Measurements from ENCODE around the gene TNS1.

TNS1 gene

DNA sequence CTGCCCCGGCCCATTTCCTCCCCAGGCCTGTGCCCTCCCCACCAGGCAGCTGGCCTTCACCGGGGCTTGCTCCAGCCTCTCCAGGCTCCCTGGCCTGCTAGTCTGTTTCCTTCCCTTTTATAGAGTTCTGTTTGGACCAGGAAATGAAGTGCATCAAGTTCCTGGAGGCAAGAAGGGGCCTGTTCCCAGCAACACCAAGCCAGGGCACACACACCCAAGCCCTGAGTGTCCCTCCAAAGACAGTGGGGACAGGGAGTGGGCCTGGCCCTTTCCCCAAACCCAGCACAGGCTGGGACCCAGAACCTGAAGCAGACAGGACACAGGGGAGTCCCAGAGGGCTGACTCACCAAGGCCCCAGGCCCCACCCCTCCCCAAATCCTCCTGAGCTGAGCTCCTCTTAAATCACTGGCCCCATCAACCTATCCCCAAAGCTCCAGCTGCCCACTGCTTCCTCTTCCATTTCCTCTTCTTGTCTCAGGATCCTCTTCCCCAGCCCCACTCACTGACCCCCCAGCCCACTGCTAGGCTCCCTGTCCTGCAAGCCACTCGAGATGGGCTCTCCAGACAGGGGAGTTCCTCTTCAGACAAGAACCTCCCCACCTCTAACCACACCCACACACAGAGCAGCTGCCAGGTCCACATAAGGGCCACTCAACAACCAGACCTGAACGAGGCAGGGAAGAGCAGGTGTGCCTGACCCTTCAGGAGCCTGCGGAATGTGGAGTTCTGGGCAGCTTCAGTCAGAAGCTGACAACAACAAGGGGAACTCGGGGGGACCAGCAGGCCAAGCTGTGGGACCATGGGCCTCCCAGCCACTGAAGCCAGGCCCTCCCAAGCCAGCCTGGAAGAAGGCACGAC lies 74.2 kb downstream of the TNS1 start:
- H3K4me1 Mint-ChIP-seq (ENCODE audit: low read depth in 2 of 2): peaks cover 0 to 4% of the 10 kb centered on the region in 2 donors
- no peak overlapping the region for H3K4me3 Mint-ChIP-seq
- H3K36me3 Mint-ChIP-seq (ENCODE audit: insufficient read depth): no peaks in the 10 kb centered on the region
- no peak overlapping the region for H3K27ac Mint-ChIP-seq
- ATAC-seq (replicated peaks) (no peak), DNase-seq (no peak)
- no peaks in the 10 kb centered on the region for H3K9me3 Mint-ChIP-seq
- H3K27me3 Mint-ChIP-seq: peaks cover 34 to 36% of the 10 kb centered on the region in 2 donors

DNA sequence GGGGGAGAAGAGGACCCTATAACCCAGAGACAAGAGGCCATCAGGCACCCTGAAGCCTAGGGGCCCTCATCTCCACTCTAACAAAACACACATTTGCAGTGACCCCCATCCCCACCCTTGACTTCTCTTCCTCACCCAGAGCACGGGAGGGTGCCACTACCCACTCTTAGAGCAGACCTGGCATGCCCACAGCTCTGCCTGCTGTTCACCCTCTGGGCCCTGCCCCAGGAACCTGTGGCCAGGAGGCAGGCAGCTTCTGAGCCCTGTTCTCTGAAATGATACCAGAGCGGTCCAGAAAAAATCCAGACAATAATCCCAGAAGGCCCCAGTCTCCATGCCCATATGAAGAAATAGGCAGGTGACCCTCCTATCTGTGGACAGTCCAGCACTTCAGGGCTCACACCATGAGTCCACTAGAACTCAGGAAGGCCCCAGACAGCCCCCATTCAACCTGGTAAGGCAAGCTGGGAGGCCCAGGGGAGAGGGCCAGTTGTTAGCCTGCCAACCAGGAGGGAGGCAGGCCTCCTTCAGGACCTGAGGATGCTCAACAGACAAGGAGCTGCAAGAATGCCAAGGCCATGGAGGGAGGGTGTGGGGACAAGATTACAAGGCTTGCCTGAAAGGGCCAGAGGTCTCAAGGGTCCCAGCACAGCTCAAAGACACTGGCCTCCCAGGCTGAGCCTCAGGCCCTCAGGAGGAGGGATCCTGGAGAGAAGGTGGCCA lies 75.0 kb downstream of the TNS1 start:
- Mint-ChIP-seq H3K27ac (no peak overlapping the region), H3K4me3 (no peak overlapping the region), H3K27me3 (peaks cover 26 to 29% of the 10 kb centered on the region in 2 donors), H3K36me3 (ENCODE audit: insufficient read depth) (no peaks in the 10 kb centered on the region), H3K9me3 (no peaks in the 10 kb centered on the region), H3K4me1 (ENCODE audit: low read depth in 2 of 2) (peaks cover 0 to 4% of the 10 kb centered on the region in 2 donors)
- no peak for DNase-seq
- no peak for ATAC-seq (replicated peaks)

DNA sequence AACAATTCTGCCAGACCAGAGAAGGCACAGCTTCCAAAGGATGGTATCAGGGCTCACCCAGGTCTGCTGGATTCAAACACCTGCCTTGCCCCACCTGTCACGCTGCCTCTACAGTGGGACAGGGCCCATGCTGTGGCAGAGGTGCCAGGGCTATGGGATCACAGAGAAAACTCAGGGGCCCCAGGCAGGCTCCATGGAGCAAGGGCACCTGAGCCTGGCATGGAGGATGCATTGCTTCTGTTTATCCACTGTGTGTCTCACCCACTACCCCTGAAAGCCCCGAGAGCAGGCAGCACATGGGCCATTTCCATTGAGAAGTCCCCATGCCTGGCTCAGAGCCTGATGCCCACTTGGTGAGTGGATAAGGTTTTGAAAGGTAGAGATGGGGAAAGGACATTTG lies 76.0 kb downstream of the TNS1 start:
- Mint-ChIP-seq H3K4me3 (no peak overlapping the region), H3K27ac (no peak overlapping the region), H3K4me1 (ENCODE audit: low read depth in 2 of 2) (peaks cover 0 to 4% of the 10 kb centered on the region in 2 donors), H3K9me3 (no peaks in the 10 kb centered on the region), H3K27me3 (peaks cover 24 to 29% of the 10 kb centered on the region in 2 donors), H3K36me3 (ENCODE audit: insufficient read depth) (no peaks in the 10 kb centered on the region)
- DNase-seq (no peak), ATAC-seq (replicated peaks) (no peak)

DNA sequence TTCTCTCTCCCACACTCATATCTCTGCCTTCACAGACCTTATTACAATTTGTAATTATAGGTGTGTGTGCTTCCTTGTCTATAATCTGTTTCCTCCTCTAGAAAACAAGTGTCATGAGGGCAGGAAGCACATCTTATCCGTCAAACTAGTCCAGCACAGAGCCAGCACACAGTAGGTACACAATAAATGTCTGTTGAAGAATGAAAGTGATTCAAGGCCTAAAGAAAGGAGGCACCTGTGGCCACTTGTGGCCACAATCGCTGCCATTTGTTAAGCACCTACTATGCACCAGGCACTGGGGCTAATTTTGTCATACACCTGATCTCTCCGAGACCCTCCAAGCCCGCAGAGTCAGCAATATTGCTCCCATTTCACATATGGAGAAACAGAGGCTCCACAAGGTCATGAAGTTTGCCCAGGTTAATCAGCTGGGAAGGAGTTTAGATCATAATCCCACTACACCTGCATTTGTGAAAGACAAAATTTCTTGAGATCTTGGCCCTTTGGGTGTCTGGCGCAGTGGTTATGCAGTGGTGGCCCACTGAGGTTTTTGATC lies 78.4 kb downstream of the TNS1 start:
- ATAC-seq (replicated peaks) (no peak), DNase-seq (no peak)
- Mint-ChIP-seq H3K27ac (no peak overlapping the region), H3K4me3 (no peak overlapping the region), H3K36me3 (ENCODE audit: insufficient read depth) (no peaks in the 10 kb centered on the region), H3K27me3 (peaks cover 17 to 22% of the 10 kb centered on the region in 2 donors), H3K4me1 (ENCODE audit: low read depth in 2 of 2) (no peaks in the 10 kb centered on the region), H3K9me3 (no peaks in the 10 kb centered on the region)

DNA sequence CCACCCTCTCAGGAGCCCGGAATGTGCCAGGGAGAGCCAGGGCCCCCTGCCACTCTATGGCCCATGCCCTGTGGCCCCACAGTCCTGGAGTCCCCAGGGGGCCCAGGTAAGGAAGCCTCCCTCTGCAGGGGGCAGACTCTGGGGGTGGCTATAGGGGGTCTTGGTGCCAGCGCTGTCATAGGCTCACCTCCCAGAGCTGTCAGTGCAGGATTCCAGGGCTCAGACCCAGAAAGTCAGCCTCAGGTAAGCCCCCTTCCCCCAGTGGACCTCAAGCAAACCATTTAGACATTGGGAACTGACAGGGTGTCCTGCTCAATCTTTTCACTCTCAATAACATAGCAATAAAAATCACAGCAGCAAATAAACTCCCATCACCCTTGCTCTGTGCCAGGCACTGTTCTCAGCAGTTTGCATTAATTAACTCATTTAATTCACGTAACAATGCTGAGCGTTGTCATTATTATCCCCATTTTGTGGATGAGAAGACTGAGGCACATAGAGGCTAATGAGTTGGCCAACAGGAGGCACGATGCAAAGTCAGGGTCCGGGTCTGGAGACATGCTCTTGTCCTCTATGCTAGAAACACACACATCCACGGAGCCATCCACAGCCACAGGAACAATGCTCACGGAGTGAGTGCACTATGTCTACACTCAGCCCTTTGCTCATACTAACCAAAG lies 79.6 kb downstream of the TNS1 start:
- Mint-ChIP-seq H3K4me1 (ENCODE audit: low read depth in 2 of 2) (no peaks in the 10 kb centered on the region), H3K4me3 (no peak overlapping the region), H3K27me3 (peaks cover 19 to 26% of the 10 kb centered on the region in 2 donors), H3K36me3 (ENCODE audit: insufficient read depth) (no peaks in the 10 kb centered on the region), H3K9me3 (no peaks in the 10 kb centered on the region), H3K27ac (no peak overlapping the region)
- no peak for ATAC-seq (replicated peaks)
- no peak for DNase-seq

DNA sequence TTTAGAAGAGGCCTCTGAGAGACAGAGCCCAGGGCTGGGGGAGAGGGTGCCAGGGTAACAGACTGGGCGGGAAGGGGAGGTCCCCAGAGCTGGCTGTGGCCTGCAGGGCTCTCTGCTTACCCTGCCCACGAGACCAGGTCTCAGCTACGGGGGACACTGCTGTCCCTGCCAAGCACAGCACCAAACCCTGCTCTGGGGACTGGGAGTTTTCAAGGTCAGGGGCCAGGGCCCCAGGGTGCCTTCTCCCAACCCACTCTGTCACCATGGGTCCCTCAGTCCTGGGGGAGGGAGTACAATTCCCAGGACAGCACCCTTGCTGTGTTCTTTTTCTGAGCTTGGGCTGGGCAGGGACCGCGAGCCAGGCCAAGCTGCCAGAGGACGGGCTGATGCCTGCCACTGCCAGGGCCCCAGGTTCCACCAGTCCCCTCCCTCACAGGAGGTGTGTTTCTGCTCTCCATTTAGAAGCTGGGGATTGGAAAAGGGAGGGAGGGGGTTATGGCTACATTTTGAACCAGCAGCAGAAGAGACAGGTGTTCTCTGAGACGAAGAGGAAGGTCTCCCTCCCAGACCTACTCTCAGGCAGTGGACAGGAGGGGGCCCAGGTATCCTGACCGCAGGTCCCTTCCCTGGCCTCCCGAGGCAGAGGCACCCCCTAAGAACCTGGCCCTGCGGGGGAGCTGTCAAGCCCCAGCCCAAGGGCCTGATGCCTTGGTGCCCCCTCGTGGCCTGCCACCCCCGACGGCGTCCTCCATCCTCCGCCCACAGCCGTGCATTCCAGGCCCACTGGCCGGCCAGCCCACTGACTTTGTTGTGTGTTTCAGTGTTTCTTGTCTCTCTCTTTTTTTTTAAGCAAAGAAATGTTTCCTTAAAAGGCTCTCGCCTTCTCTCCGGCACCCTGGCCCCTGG lies 80.4 kb downstream of the TNS1 start:
- DNase-seq (no peak), ATAC-seq (replicated peaks) (no peak)
- Mint-ChIP-seq H3K9me3 (no peaks in the 10 kb centered on the region), H3K36me3 (ENCODE audit: insufficient read depth) (no peaks in the 10 kb centered on the region), H3K27me3 (peaks cover 26 to 34% of the 10 kb centered on the region in 2 donors), H3K4me3 (no peak overlapping the region), H3K4me1 (ENCODE audit: low read depth in 2 of 2) (peaks cover 0 to 2% of the 10 kb centered on the region in 2 donors), H3K27ac (no peak overlapping the region)

DNA sequence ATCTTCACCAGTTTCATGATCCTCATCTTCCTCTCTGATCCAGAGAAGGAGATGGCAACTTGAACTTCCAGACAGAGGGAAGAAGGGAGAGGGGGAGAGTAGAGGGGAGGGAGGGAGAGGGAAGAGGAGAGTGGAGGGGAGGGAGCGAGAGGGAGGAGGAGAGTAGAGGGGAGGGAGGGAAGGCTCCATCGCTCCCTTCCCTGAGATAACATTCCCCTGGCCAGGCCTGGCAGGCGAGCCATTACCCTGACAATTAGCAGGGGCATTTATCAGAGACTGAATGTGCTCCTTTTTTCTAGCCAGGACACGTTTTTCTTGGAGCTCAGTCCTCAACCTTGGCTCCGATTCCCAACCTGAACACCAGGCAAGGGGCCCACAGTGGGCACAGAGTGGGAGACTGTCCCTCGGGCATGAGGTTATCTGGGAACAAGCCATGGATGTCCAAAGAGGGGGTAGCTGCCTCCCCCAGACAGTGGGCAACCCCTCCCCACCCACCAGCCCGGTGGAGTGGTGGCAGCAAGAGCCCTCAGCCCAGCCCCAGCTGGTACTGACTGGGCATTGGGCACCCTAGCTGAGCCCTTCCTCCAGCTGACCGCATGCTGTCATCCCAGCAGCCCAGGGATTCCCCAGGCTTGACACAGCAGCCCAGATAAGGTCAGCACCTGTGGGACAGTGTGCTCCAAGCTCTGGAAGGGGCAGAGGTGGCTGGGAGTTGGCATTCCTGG lies 81.8 kb downstream of the TNS1 start:
- DNase-seq: no peak
- H3K4me3 Mint-ChIP-seq: no peak overlapping the region
- no peak overlapping the region for H3K27ac Mint-ChIP-seq
- peaks cover 3% of the 10 kb centered on the region for H3K36me3 Mint-ChIP-seq (ENCODE audit: insufficient read depth)
- H3K27me3 Mint-ChIP-seq: peaks cover 36 to 47% of the 10 kb centered on the region in 2 donors
- ATAC-seq (replicated peaks): no peak
- no peaks in the 10 kb centered on the region for H3K9me3 Mint-ChIP-seq
- peaks cover 0 to 2% of the 10 kb centered on the region in 2 donors for H3K4me1 Mint-ChIP-seq (ENCODE audit: low read depth in 2 of 2)

DNA sequence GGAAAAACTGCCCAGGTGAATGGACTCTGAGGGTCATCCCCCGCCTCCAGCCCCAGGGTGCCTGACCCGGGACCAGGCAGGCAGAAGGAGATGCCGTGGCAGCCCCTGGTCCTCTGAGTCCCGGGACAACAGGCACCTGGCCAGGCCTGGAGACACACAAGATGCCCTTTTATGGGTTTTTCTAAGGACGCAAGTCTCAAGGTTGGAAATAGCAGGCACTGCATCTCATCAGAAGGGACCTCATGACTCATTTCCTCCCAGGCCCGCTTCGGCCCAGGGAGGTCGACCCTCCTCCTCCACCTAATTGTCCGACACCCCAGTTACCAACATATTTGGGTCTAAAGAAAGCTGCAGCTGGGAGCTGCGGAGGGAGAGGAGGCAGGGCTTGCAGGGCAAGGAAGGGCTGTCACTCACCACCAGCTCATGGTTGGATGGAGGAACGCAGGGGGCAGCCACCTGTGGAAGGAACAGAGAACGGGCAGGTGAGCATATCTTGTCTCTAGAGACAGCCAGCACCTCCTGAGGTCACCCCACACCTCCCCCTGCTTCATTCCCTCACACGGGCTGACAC lies 82.9 kb downstream of the TNS1 start:
- no peak overlapping the region for H3K27ac Mint-ChIP-seq
- no peak overlapping the region for H3K4me3 Mint-ChIP-seq
- H3K4me1 Mint-ChIP-seq (ENCODE audit: low read depth in 2 of 2): peaks cover 0 to 2% of the 10 kb centered on the region in 2 donors
- H3K27me3 Mint-ChIP-seq: peaks cover 32 to 55% of the 10 kb centered on the region in 2 donors
- DNase-seq (no peak), ATAC-seq (replicated peaks) (no peak)
- peaks cover 3% of the 10 kb centered on the region for H3K36me3 Mint-ChIP-seq (ENCODE audit: insufficient read depth)
- no peaks in the 10 kb centered on the region for H3K9me3 Mint-ChIP-seq

DNA sequence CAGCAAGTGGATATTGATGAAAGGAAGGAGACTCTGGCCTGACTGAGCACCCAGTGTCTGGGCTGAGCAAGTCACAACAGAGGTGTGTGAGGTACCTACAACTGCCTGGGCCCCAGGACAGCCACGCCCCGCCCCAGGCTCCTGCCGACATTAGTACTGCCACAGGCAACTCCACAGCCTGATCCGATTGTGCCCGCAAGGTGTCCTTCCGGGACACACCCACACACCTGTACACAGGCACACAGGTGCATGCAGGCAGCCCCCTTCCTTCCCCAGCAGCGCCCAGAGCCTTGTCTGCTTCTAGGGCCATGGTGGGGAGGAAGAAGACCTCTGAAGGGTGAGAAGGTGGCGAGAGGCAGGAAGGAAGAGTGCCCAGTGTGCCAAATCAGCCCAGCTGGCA lies 83.6 kb downstream of the TNS1 start:
- no peak for DNase-seq
- peaks cover 0 to 2% of the 10 kb centered on the region in 2 donors for H3K4me1 Mint-ChIP-seq (ENCODE audit: low read depth in 2 of 2)
- H3K36me3 Mint-ChIP-seq (ENCODE audit: insufficient read depth): peaks cover 3% of the 10 kb centered on the region
- peaks cover 31 to 61% of the 10 kb centered on the region in 2 donors for H3K27me3 Mint-ChIP-seq
- no peak for ATAC-seq (replicated peaks)
- H3K4me3 Mint-ChIP-seq: no peak overlapping the region
- no peak overlapping the region for H3K27ac Mint-ChIP-seq
- no peaks in the 10 kb centered on the region for H3K9me3 Mint-ChIP-seq

DNA sequence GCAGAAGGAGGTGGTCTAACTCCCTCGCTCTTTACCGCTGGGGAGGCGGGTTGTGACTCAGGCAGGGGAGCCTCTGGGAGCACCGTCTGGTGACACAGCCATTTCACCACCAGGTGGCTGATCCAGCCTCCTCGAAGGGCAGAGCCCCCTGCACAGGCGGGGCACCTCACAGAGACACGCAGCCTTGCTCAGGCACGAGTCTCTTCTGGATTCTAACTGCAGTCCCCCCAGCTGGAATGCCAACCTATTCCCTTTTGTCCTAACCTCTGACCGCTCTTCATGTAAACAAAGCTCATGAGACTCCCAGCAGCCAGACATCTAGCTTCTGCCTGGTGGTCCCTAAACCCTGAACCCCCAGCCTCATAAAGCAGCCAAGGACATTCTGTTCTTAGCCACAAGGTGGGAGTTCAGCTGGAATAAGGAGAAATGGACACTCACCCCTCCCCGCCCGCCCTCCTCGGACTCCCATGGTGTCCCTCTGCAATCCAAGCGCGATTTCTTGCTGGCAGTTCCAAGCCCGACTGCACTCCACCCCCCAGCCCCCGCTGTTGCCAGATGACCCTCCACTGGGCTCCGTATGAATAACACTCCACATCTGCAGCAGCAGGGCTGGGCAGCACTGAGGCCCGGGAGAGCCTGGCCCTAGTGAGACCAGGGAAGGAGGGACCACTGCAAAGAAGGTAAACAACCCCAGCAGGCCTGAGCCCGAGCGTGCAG lies 84.3 kb downstream of the TNS1 start:
- peaks cover 35 to 69% of the 10 kb centered on the region in 2 donors for H3K27me3 Mint-ChIP-seq
- peaks cover 3% of the 10 kb centered on the region for H3K36me3 Mint-ChIP-seq (ENCODE audit: insufficient read depth)
- H3K9me3 Mint-ChIP-seq: no peaks in the 10 kb centered on the region
- H3K4me3 Mint-ChIP-seq: no peak overlapping the region
- H3K27ac Mint-ChIP-seq: no peak overlapping the region
- ATAC-seq (replicated peaks) (no peak), DNase-seq (no peak)
- H3K4me1 Mint-ChIP-seq (ENCODE audit: low read depth in 2 of 2): peaks cover 0 to 2% of the 10 kb centered on the region in 2 donors

DNA sequence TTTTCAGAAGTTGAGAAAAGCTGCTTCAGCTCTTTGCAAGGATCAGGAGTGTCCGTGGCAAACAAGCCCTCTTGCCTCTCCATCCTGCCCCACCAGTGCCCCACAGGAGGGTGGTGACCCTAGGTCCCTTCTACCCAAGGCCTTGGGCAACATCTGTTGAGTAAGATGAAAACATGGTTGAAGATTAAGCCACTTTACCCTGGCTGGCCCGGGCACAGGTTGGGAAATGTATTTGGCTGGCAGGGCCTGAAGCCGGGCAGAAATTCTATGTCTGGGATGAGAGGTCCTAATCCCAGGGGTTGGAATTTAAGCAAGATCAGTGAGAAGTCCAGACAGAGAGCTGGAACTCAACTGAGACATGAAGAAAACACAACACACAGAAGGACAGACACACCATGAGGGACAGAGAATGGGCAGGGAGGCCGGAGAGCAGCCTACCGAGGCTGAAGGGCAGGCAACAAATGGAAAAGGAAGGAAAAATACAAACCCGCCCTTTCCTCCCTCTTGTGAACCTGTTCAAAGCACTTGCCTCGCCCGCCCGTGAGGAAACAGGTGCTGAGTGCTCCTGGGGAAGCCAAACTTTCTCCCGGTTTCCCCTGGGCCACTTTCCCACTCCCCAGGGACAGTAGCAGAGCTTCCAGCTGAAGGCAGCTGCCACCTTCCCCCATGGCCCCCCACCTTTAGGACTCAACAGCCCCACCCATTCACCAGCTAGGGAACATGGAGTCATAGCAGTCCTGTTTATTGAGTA lies 86.1 kb downstream of the TNS1 start:
- H3K27ac Mint-ChIP-seq: no peak overlapping the region
- H3K4me3 Mint-ChIP-seq: no peak overlapping the region
- peaks cover 3% of the 10 kb centered on the region for H3K36me3 Mint-ChIP-seq (ENCODE audit: insufficient read depth)
- peaks cover 0 to 2% of the 10 kb centered on the region in 2 donors for H3K4me1 Mint-ChIP-seq (ENCODE audit: low read depth in 2 of 2)
- DNase-seq: no peak
- peaks cover 35 to 87% of the 10 kb centered on the region in 2 donors for H3K27me3 Mint-ChIP-seq
- ATAC-seq (replicated peaks): no peak
- H3K9me3 Mint-ChIP-seq: no peaks in the 10 kb centered on the region
